Lung (tissue), 12 donors: ENCODE results near the gene EPHB1. TPM values are rescaled to one million over a fixed set of nuclear protein-coding genes. Genes with fewer than 3 reads are reported as not detected.

Source experiments
- ATAC-seq: fragments of 200-7000 bp; cut with Tn5 transposase; one replicate; pipeline ENCODE4 v1.9.1; 2020; ENCODE audit warnings: moderate number of reproducible peaks; ENCODE audit not compliant: insufficient read depth, low FRiP score
- DNase-seq, 3 donors: peaks; one replicate each; pipeline ENCODE4 v3.0.0-alpha.2; 2013 to 2017
- H3K27ac ChIP-seq, 2 donors: one replicate each; pipeline ENCODE4 v1.5.1; 2013; ENCODE audit warnings: mild to moderate bottlenecking in 2 of 2, moderate library complexity in 2 of 2, control low read depth in 1 of 2, inconsistent platforms in 1 of 2, low read depth in 1 of 2, low read length in 1 of 2
- H3K27me3 ChIP-seq, 3 donors: one replicate each; pipeline ENCODE4 v1.5.1; 2013; ENCODE audit warnings: low read length in 2 of 3; ENCODE audit not compliant: control insufficient read depth in 3 of 3, insufficient read depth in 3 of 3
- H3K36me3 ChIP-seq, 4 donors: one replicate each; pipeline ENCODE4 v1.5.1; 2013; ENCODE audit warnings: low read length in 4 of 4, mild to moderate bottlenecking in 1 of 4, moderate library complexity in 1 of 4; ENCODE audit not compliant: control insufficient read depth in 4 of 4, insufficient read depth in 4 of 4
- H3K4me1 ChIP-seq, 5 donors: one replicate each; pipeline ENCODE4 v1.5.1; 2013; ENCODE audit warnings: low read length in 5 of 5, mild to moderate bottlenecking in 2 of 5, moderate library complexity in 1 of 5; ENCODE audit not compliant: control insufficient read depth in 5 of 5, insufficient read depth in 5 of 5
- H3K4me3 ChIP-seq: one replicate; pipeline ENCODE4 v1.5.1; 2013; ENCODE audit warnings: mild to moderate bottlenecking, control low read depth, moderate library complexity
- H3K9ac ChIP-seq, 2 donors: one replicate each; pipeline ENCODE4 v1.5.1; 2013; ENCODE audit warnings: low read length in 2 of 2, control low read depth in 1 of 2; ENCODE audit not compliant: insufficient read depth in 1 of 2
- H3K9me3 ChIP-seq, 4 donors: one replicate each; pipeline ENCODE4 v1.5.1; 2013; ENCODE audit warnings: low read length in 3 of 4, mild to moderate bottlenecking in 1 of 4, moderate library complexity in 1 of 4; ENCODE audit not compliant: control insufficient read depth in 4 of 4, insufficient read depth in 3 of 4
- WGBS, 2 donors: extraction: QIAGEN DNeasy Blood & Tissue Kit; methylation state at CpG; one replicate each; pipeline ENCODE4 v1.1.7; 2013; 5-methylcytosine and 5-hydroxymethylcytosine counted together
- polyA plus RNA-seq, 2 donors: library from polyadenylated mRNA; stranded (reverse); fragments of 200-250 nt; gene quantifications; one replicate each; pipeline ENCODE4 v1.2.1, GENCODE V29; 2013
- total RNA-seq, 2 donors: library from RNA; depleted of rRNA in 1 of 2; stranded (reverse); fragments of >200 nt in 1 of 2; gene quantifications; one replicate each; pipeline ENCODE4 v1.2.1, GENCODE V29; 2014 to 2021
- TF ChIP-seq, protein P1 (sequence below): IDR thresholded peaks from 2 replicates; pipeline ENCODE4 v1.5.1; 2012; ENCODE audit warnings: mild to moderate bottlenecking; ENCODE audit errors: control extremely low read depth, extremely low read depth
- donor health status: control.
- donor health status: control.
- donor health status: Bipolar disorder and iron deficiency.
- donor health status: healthy.
- donor health status: DM: yes; HTN: yes; CAD: no.

The EPHB1 gene
- total and polyA plus RNA-seq, 4 donors = 0.30 to 6.3 (median 2.1) TPM

DNA sequence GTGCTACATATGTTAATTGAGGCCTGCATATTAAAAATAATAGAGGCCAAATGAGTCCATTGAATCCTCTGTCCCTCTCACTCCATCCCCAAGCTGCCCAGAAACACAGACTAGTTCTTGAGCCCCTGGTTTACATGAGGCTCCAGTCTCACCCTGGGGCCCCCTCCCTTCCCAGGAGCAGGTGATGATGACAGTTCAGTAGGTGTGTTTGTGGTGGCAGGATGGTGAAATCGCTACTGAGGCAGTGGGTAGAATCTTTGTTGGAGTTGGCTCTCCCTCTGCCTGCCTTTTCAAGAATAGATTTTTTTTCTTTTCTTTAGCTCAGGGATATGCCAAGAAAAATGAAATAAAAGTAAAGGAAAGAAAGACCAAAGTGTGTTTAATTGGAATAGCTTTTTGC, 288.7 kb downstream of the EPHB1 start:
- no peak for ATAC-seq
- H3K4me1 ChIP-seq = no peaks in the 10 kb centered on the region
- no peaks in the 10 kb centered on the region for H3K36me3 ChIP-seq
- no peak overlapping the region for H3K4me3 ChIP-seq
- TF ChIP-seq, protein P1, sequence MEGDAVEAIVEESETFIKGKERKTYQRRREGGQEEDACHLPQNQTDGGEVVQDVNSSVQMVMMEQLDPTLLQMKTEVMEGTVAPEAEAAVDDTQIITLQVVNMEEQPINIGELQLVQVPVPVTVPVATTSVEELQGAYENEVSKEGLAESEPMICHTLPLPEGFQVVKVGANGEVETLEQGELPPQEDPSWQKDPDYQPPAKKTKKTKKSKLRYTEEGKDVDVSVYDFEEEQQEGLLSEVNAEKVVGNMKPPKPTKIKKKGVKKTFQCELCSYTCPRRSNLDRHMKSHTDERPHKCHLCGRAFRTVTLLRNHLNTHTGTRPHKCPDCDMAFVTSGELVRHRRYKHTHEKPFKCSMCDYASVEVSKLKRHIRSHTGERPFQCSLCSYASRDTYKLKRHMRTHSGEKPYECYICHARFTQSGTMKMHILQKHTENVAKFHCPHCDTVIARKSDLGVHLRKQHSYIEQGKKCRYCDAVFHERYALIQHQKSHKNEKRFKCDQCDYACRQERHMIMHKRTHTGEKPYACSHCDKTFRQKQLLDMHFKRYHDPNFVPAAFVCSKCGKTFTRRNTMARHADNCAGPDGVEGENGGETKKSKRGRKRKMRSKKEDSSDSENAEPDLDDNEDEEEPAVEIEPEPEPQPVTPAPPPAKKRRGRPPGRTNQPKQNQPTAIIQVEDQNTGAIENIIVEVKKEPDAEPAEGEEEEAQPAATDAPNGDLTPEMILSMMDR = no peak
- no peaks in the 10 kb centered on the region for H3K27me3 ChIP-seq
- no peak for DNase-seq
- no peak overlapping the region for H3K9ac ChIP-seq
- no peak overlapping the region for H3K27ac ChIP-seq
- peaks cover 0 to 2% (median 0%) of the 10 kb centered on the region in 4 donors for H3K9me3 ChIP-seq
- 80 to 88% methylated on average over 1 of the region's 1 CpG for WGBS, 2 donors

DNA sequence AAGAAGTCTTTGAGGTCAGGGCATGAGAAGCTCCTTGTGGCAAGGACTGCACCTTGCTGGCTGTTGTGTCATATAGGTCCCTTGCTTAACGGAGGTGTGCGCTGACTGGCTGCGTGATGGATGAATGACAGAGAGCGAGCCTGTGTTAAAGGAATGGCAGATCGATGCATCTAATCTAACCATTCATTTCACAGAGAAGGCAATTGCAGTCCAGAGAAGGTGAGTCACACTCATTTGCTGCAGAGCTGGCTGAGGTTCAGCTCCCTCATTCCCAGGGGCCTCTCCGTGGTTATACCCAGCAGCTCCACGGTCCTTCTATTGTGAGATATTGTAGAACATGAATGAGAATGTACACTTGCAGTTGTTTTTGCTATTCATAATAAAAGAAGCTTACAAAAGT, 289.3 kb downstream of the EPHB1 start:
- WGBS, 2 donors = 72 to 81% methylated on average over 7 of the region's 7 CpGs

DNA sequence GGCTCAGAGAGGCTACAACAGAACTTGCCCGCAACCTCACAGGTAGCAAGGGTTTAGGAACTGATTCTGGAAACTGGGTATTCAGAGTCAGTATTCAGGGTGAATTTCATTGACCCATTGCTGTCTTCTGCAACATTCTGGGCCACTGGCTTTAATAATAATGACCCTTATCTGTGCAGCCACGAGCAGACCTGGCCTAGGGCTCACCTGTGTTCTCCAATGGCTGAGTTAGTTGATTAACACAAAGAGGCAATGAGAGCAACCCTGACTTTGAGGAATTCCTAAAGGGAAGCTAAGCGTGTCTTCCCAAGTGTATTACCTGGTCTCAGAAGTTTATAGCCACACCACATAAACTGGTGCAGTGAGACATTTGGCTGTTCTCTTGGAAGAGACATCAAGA, 289.9 kb downstream of the EPHB1 start:
- Histone ChIP-seq H3K9ac (no peak overlapping the region), H3K4me1 (no peaks in the 10 kb centered on the region), H3K36me3 (no peaks in the 10 kb centered on the region), H3K9me3 (peaks cover 0 to 2% (median 0%) of the 10 kb centered on the region in 4 donors), H3K27ac (no peak overlapping the region), H3K27me3 (no peaks in the 10 kb centered on the region), H3K4me3 (no peak overlapping the region)
- DNase-seq = no peak
- no peak for ATAC-seq
- 73 to 82% methylated on average over 3 of the region's 3 CpGs for WGBS, 2 donors
- TF ChIP-seq, protein P1 = no peak

More for the DNA sequence above, 289.3 kb downstream of the EPHB1 start:
- no peak overlapping the region for H3K4me3 ChIP-seq
- TF ChIP-seq, protein P1 = no peak
- H3K9ac ChIP-seq = no peak overlapping the region
- peaks cover 0 to 2% (median 0%) of the 10 kb centered on the region in 4 donors for H3K9me3 ChIP-seq
- H3K4me1 ChIP-seq = no peaks in the 10 kb centered on the region
- no peak overlapping the region for H3K27ac ChIP-seq
- no peak for DNase-seq
- no peaks in the 10 kb centered on the region for H3K27me3 ChIP-seq
- no peak for ATAC-seq
- no peaks in the 10 kb centered on the region for H3K36me3 ChIP-seq
